DND-41 (cell line): ENCODE data around the gene DOLPP1.

ENCODE experiments used
- ATAC-seq: fragments of 200-7000 bp; cut with Tn5 transposase; 3 replicates; pipeline ENCODE4 v1.9.1; 2021; ENCODE audit warnings: low read depth; ENCODE audit not compliant: insufficient read depth
- DNase-seq: peaks from one replicate; pipeline ENCODE4 v3.0.0-alpha.2; 2020
- H2AFZ ChIP-seq: 2 replicates; pipeline ENCODE4 v1.6.0; 2012; ENCODE audit warnings: low read depth, low read length
- H3K27ac ChIP-seq: 2 replicates; pipeline ENCODE4 v1.5.1; 2012; ENCODE audit warnings: low read length, inconsistent platforms
- H3K27me3 ChIP-seq: fragments of 200-600 bp; sonication (generic); 2 replicates; pipeline ENCODE4 v1.6.0; 2012; ENCODE audit warnings: low read length, mild to moderate bottlenecking, inconsistent platforms; ENCODE audit not compliant: insufficient read depth, poor library complexity
- H3K36me3 ChIP-seq: 2 replicates; pipeline ENCODE4 v1.5.1; 2012; ENCODE audit warnings: low read length, inconsistent platforms; ENCODE audit not compliant: insufficient read depth
- H3K4me1 ChIP-seq: 2 replicates; pipeline ENCODE4 v1.5.1; 2012; ENCODE audit warnings: mild to moderate bottlenecking, low read length; ENCODE audit not compliant: insufficient read depth
- H3K4me2 ChIP-seq: 2 replicates; pipeline ENCODE4 v1.6.0; 2012; ENCODE audit warnings: mild to moderate bottlenecking, moderate library complexity, low read length, inconsistent platforms; ENCODE audit not compliant: insufficient read depth
- H3K4me3 ChIP-seq, 2 experiments: fragments of 200-600 bp in 1 of 2; shearing (Covaris generic) in 1 of 2; 2 replicates each; pipeline ENCODE4 v1.5.1; 2012 to 2016; ENCODE audit warnings: inconsistent platforms in 2 of 2, low read length in 2 of 2, mild to moderate bottlenecking in 2 of 2, low read depth in 1 of 2, moderate library complexity in 1 of 2
- H3K79me2 ChIP-seq: 2 replicates; pipeline ENCODE4 v1.6.0; 2012; ENCODE audit warnings: low read length, inconsistent platforms; ENCODE audit not compliant: insufficient read depth
- H3K9ac ChIP-seq: 2 replicates; pipeline ENCODE4 v1.6.0; 2012; ENCODE audit warnings: low read depth, mild to moderate bottlenecking, inconsistent platforms, low read length, moderate library complexity
- H3K9me3 ChIP-seq: 2 replicates; pipeline ENCODE4 v1.5.1; 2012; ENCODE audit warnings: low read length, moderate library complexity, mild to moderate bottlenecking, inconsistent platforms; ENCODE audit not compliant: insufficient read depth, severe bottlenecking
- H4K20me1 ChIP-seq: 2 replicates; pipeline ENCODE4 v1.6.0; 2012; ENCODE audit warnings: low read length; ENCODE audit not compliant: insufficient read depth
- CTCF ChIP-seq: IDR thresholded peaks from 2 replicates; pipeline ENCODE4 v1.5.1; 2012; ENCODE audit warnings: borderline replicate concordance, low read length, moderate library complexity, mild to moderate bottlenecking; ENCODE audit not compliant: poor library complexity, severe bottlenecking; ENCODE audit errors: extremely low read depth
- EZH2 ChIP-seq: IDR thresholded peaks from 3 replicates; pipeline ENCODE4 v1.6.1; 2012; ENCODE audit warnings: borderline replicate concordance, low read depth, mild to moderate bottlenecking, moderate library complexity, low read length, inconsistent platforms; ENCODE audit not compliant: severe bottlenecking

The DOLPP1 gene

DNA sequence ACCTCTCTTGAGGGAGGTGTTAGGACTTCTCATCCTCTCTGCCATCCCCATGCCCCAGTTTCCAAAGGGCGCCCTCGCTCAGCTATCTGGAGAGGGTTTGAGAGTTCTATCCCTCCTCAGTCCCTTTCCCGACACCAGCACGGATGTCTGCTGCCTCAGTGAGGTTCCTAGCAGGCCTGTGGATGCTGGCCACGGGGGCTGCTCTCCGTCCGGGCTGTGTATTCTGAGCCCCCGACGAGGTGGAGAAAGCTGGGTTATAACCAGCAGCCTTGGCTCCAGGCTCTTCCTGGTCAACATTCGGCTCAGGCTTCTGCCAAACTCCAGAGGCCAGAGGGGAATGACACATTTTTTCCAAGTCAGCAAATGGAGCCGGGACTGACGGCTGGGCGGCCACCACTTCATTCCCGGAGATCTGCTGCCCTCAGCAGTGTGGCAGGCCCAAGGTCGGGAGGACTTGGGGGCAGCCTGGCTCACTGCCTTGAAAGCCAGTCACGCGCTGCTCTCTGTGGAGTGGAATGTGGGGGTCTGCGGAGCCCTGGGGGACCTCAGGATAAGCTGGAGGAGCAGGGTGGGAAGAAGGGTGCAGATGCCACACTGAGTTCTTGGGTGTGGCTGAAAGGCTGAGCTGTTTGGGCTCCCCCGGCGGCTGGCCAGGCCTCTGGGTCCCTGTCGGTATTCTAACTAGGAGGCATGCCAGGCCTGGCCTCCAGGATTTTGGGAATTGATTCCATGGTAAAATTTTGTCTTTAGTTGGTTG is 57.7 kb downstream of the DOLPP1 start:
- DNase-seq, result no peak
- TF ChIP-seq CTCF, result no peak
- no peak for TF ChIP-seq EZH2
- Histone ChIP-seq H3K27ac (no peak overlapping the region), H3K9me3 (no peaks in the 10 kb centered on the region), H4K20me1 (no peaks in the 10 kb centered on the region), H3K79me2 (peaks cover 9% of the 10 kb centered on the region), H2AFZ (no peak overlapping the region), H3K27me3 (no peaks in the 10 kb centered on the region), H3K4me2 (peak overlapping the region; percentile 78; the same call in 1 of the 2 replicates), H3K4me1 (peaks cover 42% of the 10 kb centered on the region), H3K4me3 (no peak overlapping the region), H3K9ac (no peak overlapping the region), H3K36me3 (peaks cover 62% of the 10 kb centered on the region)
- ATAC-seq, result peak; percentile 11; the same call in 2 of the 3 replicates

- Histone ChIP-seq H3K79me2 (peaks cover 9% of the 10 kb centered on the region), H3K9ac (peak overlapping the region; percentile 78), H4K20me1 (no peaks in the 10 kb centered on the region), H3K4me3 (peak overlapping the region in 1 of 2 experiments; percentile 55; a peak in 2 of 4 replicates), H3K36me3 (peaks cover 60% of the 10 kb centered on the region), H3K4me2 (peak overlapping the region; percentile 78), H3K27me3 (no peaks in the 10 kb centered on the region), H3K4me1 (peaks cover 42% of the 10 kb centered on the region), H2AFZ (peak overlapping the region; percentile 67), H3K9me3 (no peaks in the 10 kb centered on the region), H3K27ac (peak overlapping the region; percentile 98)
- ATAC-seq (peak; percentile 64), DNase-seq (peak; percentile 82)
- TF ChIP-seq CTCF, result peak; percentile 90
- TF ChIP-seq EZH2, result no peak
Observed at GRCh38 chr9:129139233-129139992, 58.5 kb downstream of the DOLPP1 start.

DNA sequence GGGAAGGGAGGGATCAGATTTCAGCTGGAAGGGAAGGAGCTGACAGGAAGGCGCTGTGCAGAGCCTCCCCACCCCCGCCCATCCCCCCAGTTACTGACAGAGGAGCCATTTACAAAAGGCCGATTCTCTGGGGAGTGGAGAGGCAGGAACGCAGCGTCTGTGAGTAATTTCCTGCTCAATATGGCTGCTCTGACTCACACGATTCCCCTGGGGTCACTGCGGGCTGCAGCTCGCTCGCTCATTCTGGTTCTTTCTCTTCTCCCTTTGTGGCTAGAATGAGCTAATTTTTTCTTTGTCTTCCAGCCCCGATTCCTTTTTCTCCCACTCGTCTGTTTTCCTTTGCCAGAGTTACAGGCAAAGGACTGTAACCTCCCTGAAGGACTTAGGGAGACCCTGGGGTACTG is 59.1 kb downstream of the DOLPP1 start:
- H3K79me2 ChIP-seq, result peaks cover 9% of the 10 kb centered on the region
- H3K36me3 ChIP-seq, result peaks cover 54% of the 10 kb centered on the region
- peak overlapping the region; percentile 67 for H2AFZ ChIP-seq
- DNase-seq, result peak; percentile 90
- TF ChIP-seq CTCF (no peak), EZH2 (no peak)
- H3K27ac ChIP-seq, result peak overlapping the region; percentile 98
- peak; percentile 82 for ATAC-seq
- H3K4me2 ChIP-seq, result peak overlapping the region; percentile 78
- peak overlapping the region; percentile 78 for H3K9ac ChIP-seq
- H4K20me1 ChIP-seq, result no peaks in the 10 kb centered on the region
- no peaks in the 10 kb centered on the region for H3K9me3 ChIP-seq
- peaks cover 42% of the 10 kb centered on the region for H3K4me1 ChIP-seq
- no peaks in the 10 kb centered on the region for H3K27me3 ChIP-seq
- peak overlapping the region; percentile 1 to 55; a peak in 3 of 4 replicates for H3K4me3 ChIP-seq
